Kidney tubule cell (primary cell): ENCODE data around the gene ARNT2.
A peak's percentile ranks its signal among the peaks of the same experiment; 100 is the strongest.

Experiments
- DNase-seq: peaks from one replicate; pipeline ENCODE4 v3.0.0-alpha.2; 2018; ENCODE audit warnings: low spot score

ARNT2 gene

DNA sequence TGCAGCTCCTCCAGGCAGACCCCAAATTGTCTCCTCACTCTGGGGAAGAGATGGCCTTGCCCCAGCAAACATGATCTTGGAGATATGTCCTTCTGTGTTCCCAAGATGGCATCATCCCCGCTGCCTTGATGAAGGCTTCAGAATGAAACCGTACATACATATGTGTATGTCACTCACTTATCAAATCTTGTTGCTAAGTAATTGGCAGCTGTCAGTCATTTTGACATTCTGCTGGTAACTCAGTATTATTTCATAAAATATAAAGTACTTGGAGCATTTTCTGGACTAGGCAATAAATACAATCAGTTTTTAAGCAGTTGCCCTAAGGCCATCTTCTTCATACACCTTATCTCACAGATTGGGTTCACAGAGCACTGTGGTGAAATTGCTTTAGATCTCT, 62.4 kb downstream of the ARNT2 start:
- no peak for DNase-seq

DNA sequence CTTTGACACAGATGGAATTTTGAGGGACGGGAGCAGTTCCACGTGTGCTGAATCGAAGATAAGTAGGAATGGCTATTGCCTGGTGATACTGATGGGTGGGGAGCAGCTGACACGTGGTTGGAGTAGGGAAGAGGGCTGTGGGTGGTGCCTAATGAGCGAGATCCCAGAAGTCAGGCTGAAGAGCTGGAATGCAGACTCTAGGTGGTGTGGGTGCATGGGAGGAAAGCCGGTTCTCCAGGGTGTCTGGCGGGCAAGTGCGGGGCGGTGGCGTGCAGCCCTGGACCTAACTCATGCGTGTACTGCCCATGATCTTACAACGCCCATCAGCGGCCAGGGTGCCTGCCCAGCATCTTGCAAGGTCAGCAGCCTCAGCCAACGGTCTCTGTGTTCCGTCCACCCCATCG, 63.1 kb downstream of the ARNT2 start:
- DNase-seq, result no peak

DNA sequence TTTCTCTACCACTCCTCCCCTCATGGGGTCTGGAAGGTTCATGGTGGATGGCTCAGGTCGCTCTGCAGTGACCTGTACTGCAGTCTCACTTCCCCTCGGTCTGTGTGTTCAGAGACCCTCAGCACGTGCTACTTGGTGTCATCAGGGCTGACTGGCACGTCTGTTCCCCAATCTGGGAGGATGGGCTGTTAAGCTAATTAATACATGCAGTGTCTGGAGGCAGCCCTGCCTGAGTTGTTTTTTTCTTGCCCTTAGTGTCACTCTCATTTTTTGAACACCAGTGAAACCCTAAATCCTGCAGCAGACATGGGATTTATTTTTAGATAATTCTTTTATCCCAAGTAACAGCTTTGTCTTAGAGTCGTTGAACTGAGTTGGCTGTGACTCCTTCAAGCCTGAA, 64.6 kb downstream of the ARNT2 start:
- no peak for DNase-seq

DNA sequence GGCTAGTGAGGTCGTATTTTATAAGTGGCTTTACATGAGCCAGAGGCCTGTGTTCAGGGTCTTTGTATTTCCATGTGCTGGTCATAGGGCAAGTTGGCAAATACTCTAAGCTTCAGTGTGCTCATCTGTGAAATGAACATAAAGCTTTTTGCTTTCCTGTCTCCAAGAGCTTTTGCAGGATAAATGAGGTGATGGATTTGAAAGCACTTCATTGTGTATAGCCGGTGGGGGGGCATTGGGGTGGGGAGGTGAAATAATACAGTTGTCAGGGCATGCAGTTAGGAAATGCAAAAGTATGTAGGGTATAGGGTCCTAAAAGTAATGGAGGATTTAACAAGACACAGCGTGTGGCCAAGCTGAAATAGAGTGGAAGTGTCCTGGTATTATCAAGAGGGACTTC, 67.7 kb downstream of the ARNT2 start:
- no peak for DNase-seq

DNA sequence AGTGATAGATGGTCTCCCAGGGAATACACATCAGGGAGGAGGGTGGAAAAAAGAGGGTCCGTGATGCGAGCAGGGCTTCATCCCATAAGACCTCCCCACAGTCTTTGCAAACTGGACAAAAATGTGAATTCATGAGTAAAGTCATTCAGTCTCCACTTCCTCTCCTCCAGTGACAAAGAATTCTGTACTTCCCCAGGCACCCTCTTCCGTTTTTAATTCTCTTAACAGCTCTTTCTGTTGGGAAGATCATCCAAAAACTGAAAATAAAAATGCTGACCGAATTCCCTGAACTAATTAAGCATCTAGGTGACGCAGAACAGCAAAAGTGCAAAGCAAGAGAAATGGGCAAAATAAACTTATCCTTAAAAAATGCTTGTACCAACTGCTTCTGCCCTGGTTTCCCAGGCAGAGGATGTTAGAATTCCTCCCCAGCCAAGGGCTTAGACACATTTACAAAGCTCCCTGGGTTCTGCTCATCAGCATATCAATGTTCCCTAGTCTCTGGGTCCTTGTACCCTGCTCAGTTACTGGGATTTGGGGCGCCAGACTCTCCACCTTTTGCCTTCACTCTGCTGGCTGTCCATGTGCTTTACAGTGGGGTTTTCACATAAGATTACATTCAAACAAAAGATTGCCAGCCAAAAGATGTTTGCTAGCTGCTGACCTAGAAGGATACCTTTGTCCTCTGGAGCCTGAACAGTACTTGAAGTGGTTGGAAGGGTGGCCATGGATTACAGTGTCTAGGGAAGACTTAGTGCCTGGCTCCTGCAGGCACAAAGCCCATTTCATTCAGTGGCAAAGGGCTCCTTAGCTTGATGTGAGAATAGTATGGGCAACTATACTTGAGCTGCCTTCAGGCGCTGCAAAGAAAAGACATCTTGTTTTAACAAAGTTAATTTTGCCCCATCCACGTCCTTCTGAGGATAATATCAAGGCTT, 69.4 kb downstream of the ARNT2 start:
- no peak for DNase-seq

DNA sequence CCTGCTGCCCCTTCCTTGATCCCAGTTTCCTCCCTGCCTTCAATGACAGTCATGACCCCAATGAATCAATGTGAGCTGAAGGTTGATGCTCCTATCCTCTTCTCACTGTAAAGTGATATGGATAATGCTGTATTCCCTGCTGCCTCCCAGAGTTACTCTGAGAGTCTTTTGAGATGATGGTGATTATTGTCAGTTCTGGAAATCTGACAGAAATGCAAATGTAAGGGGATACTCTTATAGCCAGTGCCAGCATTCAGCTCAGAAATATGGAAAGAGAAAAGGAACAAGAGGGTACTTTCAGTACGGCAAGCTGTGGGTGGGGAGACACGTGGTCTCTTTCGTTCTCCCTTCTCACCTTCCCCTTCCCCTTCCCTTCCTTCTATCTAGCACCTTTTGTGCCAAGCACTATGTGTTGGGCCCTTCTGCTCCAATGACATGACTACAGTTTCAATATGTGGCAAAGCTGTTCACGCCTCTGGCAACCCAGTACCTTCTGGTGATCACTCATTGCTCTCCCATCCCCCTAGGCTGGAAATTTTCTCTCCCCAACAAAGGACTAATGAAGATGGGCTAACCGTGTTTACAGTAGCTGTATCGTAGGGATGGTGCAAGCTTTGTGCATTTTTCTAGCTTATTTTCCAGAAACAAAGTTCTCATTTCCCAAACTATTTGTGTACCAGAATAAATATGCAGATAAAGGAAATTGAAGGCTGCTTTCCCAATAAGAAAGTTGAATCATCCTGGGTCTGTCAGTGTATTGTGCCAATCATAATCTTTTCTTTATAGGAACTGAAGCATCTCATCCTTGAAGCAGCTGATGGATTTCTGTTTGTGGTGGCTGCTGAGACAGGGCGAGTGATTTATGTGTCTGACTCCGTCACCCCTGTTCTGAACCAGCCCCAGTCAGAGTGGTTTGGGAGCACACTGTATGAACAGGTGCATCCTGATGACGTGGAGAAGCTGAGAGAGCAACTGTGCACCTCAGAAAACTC, 70.3 kb downstream of the ARNT2 start:
- DNase-seq, result no peak

DNA sequence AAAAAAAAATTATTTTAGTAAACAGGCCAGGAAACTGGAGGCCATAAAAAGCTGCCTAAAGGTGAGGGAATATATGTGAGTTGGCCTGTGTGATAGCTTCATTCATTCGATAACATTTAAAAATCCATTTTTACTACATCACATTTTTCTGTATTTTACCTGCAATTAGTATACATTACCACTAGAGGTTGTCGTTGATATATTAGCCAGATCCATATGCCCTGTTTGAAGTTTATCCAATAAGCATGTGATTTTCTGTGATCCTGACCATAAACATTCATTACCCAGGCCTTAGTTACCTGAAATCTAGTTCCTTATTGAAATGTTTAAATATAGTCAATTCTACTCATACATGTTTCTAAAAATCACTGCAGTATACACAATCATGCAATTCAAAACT, 71.4 kb downstream of the ARNT2 start:
- DNase-seq, result no peak

DNA sequence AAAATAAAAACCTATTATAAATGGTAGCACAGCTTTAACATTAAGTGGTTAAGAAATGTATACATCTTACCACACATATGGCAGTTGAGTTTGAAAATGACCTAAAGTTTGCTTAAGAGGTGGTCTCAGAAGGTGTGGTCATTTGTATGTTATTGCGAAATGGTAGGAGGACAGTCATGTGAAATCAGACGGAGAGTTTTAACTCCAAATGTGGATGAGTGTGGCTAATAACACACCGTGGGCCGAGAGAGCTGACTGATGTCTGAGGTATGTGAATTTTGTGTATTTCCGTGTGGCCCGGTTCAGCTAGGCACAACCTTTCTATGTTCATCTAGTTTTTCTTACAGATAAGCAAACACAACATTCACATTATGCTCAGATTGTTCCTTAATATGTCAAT, 71.9 kb downstream of the ARNT2 start:
- no peak for DNase-seq

DNA sequence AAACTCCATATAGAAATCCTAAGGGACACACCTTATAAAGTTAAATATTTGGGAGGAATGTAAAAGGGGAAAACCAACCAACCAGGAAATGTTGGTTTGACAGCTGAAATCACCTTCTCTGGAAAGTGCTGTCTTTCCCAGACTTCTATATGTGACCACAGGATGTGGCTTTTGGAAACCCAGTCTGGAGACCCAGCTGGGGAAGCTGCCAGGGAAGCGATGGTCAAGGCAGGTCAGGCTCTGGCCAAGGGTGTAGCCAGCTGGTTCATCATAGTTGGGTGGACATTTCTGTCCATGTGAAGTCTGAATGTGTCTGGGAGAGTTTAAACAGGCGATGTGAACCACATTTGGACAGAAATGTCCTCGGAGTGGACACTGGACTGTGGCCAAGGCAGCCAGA, 73.9 kb downstream of the ARNT2 start:
- peak; percentile 70 for DNase-seq

DNA sequence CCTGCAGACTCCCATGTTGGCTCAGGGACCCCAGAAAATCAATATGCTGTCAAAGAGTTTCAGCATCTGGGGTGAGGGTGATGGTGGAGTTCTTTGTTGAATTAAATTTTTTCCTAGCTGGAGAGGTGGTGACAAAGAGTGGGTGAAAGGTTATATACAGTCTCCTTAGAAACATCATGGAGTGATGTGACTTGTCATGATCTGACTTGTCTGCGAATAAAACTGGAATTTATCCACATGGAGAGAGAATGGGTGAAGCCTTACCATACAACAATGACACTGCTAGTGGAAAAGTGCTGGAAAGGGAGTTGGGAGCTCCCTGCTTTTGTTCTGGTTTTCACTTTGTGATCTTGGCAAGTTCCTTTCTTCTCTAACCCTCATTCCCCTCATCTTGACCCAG, 75.0 kb downstream of the ARNT2 start:
- DNase-seq, result no peak

DNA sequence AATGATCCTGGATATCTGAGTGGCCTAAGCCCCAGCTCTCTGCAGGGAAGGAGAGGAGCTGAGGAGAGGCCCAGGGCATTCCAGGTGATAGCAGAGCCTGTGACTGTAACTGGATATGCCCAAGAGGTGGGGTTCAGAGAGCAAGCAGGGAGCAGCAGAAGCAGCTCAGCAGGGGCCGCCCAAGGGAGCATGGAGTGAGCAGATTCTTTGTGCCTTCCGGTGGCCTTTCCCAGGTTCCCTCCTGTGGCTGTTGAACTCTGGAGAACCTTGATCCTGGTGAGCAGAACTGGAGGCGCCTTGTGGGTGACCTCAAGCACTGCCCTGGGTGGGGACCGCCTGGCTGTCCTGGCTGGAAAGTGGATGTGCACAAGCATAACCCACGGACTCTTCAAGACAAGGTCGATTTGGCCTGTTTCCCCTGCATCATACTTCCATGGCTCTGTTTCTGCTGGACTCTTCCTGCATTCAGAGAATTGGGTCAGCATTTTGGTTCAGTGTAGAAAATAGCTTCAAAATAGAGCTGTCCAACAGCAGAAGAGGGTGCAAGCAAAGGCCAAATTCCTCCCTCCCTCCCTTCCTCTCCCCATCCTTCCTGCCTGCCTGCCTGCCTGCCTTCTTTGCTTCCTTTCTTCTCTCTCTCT, 76.1 kb downstream of the ARNT2 start:
- no peak for DNase-seq

DNA sequence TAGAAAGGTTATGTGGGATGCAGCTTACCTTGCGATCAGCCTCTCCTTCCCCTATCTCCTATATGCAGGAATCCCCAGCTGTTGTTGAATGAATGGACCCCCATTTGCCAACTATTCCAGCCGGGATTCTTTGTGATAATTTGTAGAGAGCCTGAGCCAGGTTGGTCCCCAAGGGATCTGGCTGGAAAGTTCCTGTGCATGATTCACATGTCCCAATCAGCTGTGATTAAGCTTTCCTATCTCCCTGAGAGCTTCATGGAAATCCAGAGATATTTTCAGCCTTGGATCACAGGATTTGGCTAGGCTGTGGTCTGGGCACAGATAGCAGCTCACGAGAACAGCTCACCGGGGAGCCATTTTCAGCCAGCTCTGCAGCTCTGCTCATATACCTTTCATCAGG, 76.7 kb downstream of the ARNT2 start:
- DNase-seq, result peak; percentile 92

DNA sequence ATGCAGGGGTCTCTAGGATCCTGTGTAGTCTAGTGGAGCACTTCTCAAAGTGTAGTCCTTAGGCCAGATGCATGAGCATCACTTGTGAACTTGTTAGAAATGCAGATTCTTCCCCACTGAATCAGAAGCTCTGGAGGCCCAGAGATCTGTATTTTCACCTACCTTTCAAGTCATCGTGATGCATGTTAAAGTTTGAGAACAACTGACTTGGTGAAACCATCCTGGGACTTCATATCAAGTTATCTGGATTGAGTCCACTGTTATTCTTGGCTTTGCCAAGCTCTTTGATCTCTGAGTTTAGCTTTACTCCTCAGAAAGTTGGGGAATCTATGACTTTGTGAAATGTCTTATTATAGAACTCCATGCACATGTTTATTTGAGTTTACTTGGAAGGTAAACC, 78.5 kb downstream of the ARNT2 start:
- DNase-seq, result no peak

DNA sequence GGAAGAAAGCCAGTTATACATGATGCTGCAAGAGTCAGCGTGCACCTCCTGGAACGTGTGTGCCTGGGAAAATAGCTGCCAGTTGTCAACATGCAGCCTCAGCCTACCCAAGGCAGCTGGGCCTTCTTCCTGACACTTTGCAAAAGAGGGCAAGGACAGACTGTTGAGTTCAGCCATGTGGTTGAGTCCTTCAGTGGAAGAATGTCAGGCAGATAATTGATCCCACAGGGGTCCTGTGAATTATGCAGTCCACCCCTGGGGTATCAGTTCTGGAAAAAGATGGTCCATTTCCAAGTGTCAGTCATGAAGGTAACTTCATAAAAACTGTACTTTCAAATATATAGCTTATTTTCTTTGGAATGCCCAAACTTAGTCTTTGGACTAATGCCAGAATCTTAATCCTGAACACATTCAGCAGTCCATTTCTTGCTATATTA, 79.6 kb downstream of the ARNT2 start:
- no peak for DNase-seq

DNA sequence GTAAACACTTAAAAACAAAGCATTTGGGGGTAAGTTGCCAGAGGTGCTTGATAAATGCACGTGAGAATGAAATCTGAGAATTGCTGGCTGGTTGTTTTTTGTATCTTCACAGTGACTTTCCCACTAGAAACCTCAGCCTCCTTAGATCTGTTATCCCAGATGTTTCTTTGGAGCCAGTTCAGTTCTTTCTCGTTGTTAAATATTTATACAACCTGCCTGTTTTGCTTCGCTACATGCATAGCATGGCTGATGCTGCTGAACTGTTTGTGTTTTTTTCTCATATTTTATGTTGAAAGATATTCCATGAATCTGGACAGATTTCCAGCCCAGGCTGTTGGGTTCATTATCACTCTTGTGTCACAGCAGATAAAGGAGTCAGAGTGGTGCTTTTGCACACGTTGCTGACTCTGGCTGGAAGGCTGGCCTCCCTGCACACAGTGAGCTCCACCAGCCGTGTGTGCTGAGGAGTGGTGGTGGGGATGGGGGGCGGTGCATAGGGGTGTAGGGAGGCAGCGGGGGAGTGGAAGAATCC, 80.2 kb downstream of the ARNT2 start:
- no peak for DNase-seq

DNA sequence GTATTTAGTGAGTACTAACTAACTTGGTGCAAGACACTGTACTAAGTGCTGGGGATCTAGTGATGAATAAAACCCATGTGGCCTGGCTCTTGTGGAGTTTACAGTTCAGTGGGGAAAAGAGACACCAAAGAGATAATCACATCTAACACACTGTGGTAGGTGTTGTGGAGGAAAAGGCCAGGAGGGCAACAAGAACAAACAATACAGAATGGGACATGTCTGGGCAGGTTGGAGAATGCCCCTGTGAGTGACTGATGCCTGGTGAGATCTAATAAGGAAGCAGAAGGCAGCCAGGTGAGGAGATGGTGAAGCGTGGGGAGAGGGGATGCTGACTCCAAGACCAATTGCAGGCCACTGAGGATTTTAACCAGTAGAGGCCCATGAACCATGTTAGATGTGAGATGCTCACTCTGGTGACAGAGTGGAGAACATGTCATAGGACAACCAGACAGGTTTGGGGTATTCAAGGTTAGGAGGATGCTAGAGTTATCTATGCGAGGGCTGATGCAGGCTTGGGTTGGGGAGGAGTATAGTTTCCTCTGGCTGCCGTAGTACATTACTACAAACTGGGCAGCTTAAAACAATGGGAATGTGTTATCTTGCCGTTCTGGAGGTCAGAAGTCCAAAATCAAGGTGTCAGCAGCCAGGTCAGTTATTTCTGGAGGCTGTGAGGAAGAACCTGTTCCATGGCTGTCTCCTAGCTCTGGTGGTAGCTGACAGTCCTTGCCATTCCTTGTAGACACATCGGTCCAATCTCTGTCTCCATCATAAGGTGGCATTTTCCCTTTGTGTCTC, 81.4 kb downstream of the ARNT2 start:
- DNase-seq, result peak; percentile 44

DNA sequence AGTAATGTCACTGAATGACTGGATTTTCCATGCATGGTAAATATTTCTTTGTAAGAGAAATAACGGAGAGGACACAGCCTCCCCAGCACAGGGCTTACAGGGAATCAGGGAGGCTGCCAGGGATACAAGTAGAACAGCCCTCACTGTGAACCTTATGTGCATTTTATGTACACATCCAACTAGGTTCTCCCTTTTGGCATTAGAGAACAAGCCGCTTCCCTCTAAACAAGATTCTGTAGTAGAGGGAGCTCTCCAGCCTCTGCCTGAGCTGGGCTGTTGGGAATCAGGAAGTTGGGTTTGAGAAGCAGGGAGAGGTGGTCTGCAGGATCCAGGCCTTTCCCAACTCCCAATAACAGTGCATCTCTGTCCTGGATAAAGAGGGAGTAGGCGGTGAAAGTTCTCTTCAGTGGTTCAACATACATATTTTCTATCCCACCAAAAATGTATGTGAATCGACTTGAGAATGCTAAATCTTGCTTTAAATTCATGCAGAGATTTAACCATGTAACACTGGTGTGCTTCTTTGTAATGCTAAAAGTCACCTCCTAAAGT, 83.7 kb downstream of the ARNT2 start:
- DNase-seq, result no peak

DNA sequence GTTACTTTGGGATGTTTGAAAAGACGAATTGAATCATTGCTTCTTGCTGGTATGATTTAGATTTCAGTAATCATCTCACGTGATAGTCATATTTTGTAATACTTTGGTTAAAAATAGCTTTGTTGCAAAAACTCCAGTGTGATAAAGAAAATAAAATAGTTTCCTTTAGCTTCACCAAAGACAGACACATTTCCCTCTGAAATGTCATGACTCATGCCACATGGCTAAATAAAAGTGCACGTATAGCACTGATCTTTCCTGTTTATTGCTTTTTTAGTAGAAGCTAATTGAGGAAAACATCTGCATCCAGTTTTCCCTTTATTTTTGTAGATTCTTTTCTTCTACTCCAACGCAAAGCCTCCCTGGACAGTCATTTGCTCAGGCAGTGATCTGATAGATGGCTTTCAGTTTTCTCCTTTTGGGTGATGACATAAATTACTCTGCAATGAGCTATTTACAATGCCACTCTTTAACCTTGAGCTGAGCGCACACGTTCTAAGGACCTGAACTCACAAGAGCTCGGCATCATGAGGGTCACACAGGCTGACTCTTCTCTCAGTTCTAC, 84.9 kb downstream of the ARNT2 start:
- DNase-seq, result peak; percentile 15

DNA sequence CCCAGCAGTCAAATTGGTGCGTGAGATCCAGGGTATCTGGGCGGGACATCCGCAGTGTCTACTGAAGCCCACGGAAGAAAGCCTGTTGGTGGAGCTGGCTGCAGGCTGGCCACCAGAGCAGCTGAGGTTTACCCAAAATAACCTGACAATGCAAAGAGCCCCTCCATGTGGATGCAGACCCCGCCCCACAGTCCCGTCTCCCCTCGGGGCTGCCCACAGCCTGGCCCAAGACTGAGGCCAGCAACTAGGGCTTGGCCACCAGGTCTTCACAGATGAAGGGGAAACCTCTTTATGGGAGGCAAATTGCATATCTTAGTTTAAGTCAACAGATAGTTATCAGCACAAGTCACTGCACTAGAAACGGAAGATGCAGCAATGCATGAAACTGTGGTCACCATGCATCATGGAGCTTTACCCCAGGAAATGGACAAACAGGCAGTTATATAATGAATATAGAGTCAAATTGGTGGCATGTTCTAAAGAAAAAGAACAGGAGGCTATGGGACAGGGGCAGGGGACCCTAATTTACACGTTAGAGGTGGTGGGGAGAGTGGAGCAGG, 86.3 kb downstream of the ARNT2 start:
- DNase-seq, result peak; percentile 74

DNA sequence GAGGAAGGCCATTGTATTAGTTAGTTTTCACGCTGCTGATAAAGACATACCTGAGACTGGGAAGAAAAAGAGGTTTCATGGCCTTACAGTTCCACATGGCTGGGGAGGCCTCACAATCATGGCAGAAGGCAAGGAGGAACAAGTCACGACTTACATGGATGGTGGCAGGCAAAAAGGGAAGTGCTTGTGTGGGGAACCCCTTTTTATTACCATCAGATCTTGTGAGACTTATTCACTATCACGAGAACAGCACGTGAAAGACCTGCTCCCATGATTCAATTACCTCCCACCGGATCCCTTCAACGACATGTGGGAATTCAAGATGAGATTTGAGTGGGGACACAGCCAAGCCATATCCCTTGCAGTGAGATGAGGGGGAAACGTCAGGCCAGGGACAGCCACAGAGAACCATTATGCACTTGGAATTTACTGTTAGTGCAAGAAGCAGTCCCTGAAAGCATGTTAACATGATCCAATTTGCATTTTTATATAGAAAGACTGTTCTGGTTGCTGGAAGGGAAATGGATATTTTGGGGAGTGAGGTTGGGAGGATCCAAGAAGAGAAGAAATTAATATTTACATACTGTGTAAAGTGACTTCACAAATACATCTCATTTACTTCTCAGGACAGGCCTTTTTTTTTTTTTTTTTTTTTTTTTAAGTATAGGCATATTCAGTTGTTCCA, 87.1 kb downstream of the ARNT2 start:
- no peak for DNase-seq
